ENCODE measurements around the gene CNTNAP1.
"Not testable (repeated sequence)": the region's sequence is repeated elsewhere in the genome, so short reads cannot be mapped to it uniquely, and the experiment has no call there.

CNTNAP1 gene

DNA sequence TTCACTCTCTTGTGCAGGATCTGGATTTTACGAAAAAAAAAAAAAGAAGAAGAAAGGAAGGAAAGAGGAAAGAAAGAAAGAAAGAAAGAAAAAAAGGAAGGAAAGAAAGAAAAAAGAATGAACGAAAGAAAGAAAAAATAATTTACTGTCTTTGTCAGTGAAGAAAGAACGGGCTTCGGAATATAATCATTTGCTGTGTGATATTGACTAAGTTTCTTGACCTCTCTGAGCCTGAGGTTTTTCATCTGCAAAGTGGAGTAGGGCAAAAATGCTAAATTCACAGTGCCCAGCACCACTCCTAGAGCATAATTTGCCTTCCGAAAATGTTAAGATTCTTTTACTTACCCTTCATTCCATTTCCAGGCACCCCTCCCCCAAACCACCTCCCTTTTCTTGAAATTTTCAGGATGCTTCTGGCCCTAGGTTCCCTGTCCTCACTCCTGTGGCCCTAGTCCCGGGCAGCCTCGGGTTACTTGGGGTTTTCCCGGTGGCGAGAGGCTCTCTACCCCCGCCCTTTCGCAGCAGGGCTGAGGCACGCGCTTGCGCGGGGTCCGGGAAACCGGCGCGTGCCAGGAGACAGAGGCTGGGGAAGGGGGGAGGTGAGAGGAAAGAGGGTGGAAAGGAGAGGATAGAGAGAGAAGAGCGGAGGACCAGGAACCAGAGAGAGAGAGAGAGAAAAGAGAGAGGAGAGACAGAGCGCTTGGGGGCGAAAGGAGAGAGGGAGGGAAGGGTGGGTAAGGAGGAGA is at the start of gene CNTNAP1:
Gene CNTNAP1 (plus strand): TSS at position 556 of the 746 bp plus-strand sequence. CDS start 299 bp downstream, outside the sequence.
- DNase-seq = no peak

DNA sequence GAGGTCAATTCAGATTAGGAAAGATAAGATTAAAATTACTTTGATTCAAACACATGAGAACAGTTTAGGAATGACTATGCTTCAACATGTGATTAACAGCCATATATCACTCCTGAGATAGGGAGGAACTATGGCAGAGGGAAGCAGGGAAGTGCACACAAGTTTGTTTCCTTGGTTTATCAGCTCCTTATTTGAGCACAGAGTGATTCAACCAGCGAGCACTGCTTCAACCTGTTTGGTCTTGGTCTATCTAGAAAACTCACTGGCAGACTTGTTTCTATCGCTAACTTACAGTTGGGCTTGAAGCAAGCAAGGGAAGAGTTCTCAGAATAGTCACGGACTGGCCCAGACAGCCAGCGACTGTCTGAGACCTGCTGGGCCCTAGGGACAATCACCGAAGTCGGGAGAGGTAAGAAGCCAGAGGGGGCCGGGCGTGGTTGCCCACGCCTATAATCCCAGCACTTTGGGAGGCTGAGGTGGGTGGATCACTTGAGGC is 49.3 kb upstream of the CNTNAP1 start:
- no peak for DNase-seq

GRCh38 chr17:42639525-42640113 is 42.7 kb upstream of the CNTNAP1 start:
- DNase-seq = no peak

DNA sequence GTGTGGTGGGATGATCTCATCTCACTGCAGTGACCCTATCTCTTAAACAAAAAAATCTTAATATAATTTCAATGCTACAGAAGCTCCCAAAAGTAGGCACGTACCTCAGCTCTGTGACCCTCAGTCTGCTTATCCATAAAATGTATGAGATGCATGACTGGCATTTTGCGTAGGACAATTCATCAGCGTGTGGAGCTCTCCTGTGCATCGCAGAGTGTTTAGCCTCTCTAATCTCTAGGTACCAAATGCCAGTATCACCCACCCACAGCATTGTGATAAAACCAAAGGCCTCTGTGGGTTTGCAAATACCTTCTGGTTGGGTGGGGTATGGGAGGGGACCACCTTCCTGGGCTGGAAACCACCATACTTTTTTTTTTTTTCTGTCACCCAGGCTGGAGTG is 42.2 kb upstream of the CNTNAP1 start:
- no peak for DNase-seq

GRCh38 chr17:42642336-42642735 is 40.0 kb upstream of the CNTNAP1 start:
- no peak for DNase-seq

- DNase-seq = no peak
Observed at GRCh38 chr17:42647778-42648177, 34.6 kb upstream of the CNTNAP1 start.

DNA sequence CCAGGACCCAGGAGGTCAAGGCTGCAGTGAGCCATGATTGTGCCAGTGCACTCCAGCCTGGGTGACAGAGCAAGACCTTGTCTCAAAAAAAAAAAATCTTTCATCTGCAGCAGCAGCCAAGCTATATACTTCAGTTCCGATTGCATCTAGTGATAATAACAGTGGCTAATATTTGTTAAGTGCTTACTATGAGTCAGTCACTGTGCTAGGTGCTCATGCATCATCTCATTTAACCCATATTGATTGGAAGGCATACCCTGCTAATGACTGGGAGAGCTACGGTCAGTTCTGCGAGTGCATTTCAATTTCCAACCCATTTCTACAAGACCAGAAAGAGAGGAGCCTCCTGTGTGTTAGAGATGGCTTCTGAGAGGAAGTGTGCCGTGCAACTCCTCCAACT is 30.9 kb upstream of the CNTNAP1 start:
- DNase-seq = no peak

DNA sequence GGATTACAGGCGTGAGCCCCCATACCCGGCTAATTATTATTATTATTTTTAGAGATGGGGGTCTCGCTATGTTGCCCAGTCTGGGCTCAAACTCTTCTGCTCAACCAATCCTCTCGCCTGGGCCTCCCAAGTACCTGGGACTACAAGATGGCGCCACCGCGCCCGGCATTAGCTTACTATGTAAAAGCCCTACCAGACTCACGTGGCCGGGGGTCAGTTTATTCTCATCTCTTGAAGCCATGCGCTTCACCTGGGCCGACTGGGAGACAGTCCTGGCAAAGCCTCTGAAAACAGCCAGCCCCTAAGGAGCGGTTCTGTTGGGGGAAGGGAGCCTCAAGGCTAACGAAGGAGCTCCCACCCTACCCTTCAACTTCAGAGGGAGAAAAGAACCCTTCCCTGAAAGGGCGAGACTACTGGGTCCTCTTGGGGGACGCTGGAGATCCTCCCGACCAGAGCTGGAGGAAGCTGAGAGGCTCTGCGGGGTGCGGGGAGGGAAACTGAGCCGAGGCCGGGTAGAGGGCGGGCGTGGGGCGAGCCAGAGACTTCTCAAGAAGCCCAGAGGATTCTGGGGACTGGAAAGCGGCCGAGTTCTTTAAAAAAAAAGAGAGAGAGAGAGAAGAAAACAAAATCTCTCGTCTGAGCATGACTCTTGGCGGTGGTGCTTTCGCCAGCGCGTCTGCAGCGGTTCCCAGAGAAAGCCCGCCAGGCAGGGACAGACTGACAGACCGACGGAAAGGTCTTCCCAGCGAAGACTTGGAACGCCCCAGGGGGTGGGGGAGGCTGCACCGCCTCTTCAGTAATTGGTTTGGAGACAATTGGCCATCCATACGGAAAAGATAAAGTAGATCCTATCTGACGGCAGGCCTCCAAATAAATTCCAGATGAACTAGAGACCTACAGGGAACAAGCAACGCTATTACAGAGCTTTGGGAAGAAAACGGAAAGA is 28.9 kb upstream of the CNTNAP1 start:
- DNase-seq = no peak

DNA sequence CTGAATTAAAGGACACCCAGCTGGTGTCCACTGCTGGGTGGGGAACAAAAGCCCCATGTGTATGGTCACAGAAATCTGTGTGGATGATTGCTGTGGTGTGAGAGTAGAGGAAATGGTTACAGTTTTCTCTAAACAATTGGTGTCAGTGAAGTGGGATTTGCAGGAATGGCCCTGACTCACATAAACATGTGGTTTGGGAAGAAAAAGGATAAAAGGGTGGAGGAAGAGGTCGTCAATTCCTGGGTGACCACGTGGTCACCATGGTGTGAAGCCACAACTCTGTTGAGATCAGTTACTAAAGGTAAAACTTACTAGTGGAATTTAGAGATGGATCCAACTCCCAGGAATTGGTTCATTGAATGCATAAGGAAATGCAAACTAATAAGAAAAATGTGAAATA is 26.8 kb upstream of the CNTNAP1 start:
- no peak for DNase-seq

DNA sequence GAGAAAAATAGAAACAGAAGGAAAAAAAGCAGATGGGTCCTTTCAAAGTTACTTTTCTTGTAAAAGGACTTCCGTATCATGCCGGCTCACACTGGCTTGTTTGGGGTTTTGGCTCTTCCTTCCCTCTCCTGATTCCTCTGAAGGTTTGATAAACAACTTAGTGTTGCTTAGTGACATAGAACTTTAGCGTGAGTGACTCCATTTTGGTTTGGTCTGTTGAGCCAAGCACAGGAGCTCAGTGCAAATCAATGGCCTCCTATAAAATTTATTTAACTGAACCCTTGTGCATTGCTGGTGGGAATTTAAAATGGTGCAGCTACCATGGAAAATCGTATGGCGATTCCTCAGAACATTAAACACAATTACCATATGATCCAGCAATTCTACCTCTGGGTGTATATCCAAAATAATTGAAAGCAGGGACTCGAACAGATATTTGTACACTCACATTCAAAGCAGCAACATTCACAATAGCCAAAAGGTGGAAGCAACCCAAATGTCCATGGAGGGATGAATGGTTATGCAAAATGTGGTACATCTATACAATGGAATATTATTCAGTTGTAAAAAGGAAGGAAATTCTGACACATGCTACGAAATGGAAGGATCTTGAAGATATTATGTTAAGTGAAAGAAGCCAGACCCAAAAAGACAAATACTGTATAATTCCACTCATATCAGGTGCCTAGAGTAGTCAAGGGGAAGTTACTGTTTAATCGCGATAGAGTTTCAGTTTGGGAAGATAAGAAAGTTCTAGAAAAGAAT is 24.3 kb upstream of the CNTNAP1 start:
- no peak for DNase-seq

DNA sequence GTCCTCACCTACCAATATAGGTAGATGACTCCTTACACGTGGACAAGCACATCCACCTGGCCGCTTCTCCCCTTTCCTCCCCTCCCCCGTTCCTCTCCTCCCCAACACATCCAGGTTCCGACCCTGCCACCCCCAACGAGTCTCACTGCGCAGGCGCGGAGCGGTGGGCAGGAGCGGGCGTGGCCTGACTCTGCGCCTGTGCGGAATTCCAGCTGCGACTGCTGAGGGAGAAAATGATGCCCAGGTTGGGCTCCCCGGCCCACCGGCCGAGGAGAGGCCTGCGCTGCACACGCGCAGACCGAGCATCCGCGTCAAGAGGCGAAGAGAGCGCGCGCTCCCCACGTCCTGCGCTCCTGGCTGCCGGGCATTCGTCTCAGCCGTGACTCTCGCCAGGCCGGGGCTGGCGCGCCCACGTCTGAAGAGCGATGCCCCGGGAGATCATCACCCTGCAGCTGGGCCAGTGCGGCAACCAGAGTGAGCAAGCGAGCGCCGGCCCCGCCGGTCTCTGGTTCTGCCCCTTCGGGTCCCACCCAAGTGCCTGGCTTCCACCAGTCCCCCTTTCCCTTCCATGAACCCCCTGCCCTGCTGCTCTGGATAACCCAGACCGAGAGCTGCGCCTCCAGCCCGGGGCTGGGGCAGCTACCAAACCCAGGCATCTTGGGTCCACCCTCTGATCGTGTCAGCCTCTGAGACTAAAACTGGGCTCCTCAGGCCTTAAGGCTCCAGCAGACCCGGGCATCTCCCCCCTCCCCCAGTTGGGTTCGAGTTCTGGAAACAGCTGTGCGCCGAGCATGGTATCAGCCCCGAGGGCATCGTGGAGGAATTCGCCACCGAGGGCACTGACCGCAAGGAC is 23.0 kb upstream of the CNTNAP1 start, which contains the start of gene TUBG2:
Gene TUBG2 (plus strand): TSS at position 206 of the 853 bp plus-strand sequence. CDS start 220 bp downstream, at position 426.
- peak; percentile 63 for DNase-seq

GRCh38 chr17:42659932-42660274 is 22.4 kb upstream of the CNTNAP1 start:
- not testable (repeated sequence) for DNase-seq

DNA sequence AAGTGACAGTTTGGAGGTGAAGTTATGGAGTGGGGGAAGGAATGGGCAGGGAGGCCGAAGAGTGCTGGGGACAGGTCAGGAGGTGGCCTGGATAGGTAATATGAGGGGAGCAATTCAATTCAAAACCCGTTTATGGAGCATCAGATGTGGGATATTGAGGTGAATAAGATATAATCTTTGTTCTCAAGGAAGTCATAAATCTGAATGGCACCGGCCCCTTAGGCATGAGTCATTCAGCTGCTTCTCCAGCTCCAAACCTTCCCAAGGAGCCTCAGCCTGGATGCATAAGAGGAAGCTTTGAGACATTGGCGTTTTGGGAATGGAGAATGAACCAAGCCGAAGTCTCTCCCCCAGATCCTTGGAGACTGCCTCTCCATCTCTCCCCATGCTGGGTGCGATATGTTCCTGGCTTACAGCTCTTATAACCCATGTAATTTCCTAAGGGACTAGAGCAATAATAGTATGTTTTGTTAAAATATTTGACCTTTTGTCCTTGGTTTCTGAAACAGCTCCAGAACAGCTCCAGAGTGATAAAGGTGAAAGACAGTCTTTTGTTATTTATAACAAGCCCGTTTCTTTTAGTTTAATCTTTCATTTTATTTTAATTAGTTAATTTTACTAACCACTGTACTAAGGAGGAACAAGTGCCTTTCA is 21.5 kb upstream of the CNTNAP1 start:
- DNase-seq = no peak

GRCh38 chr17:42665581-42666001 is 16.7 kb upstream of the CNTNAP1 start:
- no peak for DNase-seq

- DNase-seq = not testable (repeated sequence)
Observed at GRCh38 chr17:42666126-42666525, 16.2 kb upstream of the CNTNAP1 start.

DNA sequence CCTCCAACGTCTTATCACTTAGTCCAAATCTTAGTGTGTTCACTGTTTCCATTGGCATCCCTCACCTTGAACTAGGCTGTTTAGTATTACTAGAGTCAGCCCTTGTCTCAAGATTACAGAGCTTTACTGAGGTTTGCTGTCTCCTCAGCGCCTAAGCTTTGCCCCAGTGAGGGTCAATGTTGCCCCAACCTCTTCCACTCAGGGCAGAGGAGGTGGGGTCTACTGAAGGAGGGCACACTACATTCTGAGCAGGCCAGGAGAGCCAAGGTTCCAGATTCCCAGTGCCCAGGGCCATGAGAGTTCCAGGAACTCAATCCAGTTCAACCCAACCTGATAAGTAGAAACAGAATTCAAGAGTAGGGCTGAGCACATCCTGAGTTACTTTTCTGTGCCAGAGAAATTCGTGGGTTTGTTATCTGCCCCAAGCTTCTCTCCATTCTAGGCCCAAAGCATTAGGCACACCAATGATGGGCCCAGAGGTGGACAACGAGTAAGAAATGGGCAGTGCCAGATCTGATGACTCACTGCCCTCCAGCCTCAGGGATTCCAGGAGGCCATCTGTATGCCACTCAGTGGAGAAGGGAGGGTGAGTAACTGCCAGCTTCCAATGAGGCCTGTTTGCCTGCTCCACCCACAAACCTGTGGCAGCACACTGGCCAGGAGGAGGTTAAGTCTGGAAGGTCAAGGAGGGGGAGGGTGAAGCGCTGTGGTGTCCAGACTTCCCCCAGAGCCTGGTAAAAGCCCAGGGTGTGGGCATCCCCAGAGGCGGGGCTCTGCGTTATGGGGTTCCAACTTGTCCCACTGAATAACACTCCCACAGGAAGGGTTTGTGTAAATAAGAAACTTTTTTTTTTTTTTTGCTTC is 15.0 kb upstream of the CNTNAP1 start:
- no peak for DNase-seq

- no peak for DNase-seq
Observed at GRCh38 chr17:42669705-42669976, 12.7 kb upstream of the CNTNAP1 start.

DNA sequence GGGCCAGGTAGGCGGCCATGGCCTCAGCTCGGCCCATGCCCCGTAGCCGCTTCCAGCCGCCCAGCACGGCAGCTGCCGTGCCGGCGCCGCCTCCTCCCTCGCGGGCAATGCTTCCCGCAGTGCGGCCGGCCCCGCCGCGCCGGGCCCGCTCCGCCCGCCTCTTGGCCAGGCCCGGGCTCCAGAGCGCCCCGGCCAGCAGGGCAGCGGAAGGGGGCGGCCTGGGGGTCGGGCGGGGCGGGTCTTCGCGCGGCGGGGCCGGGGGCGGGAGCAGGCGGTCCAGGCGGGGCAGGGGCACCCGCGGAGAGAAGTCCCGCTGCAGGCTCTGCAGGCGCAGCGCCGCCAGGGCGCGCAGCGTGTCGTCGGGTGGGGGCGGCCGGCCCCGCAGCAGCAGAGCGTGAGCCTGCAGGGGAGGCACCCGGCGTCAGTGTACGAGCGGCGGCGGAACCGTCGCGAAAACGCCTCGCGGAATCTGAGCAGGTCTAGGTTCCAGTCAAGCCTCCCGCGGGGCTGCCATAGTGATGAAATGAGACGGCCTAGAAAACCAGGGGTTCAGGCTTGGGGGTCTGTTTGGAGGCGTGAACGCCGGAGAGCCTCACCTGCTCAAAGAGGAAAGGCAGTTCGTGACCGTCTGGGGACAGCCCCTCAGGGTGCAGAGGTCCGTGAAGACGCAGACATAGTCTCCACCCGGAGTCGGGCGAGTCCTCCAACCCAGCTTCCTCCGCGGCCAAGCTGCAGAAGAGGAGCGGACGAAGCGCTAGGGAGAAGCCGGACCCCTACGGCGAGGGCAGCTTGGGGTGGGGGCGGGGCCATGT is 12.1 kb upstream of the CNTNAP1 start:
- no peak for DNase-seq

All from activated CD4-positive, alpha-beta T cell treated with anti-CD3 and anti-CD28 coated beads for 1 hour (primary cell).